Prostate gland (tissue), 2 donors: ENCODE results near the gene XXYLT1.

Experiments
- CTCF ChIP-seq, 4 experiments: fragments of 200-600 bp in 2 of 4; fragments of 450-650 bp in 2 of 4; sonication (generic) in 2 of 4; IDR thresholded peaks; 1 replicate in 3 of 4; 2 replicates in 1 of 4; pipeline ENCODE4 v1.5.1; 2016 to 2019; ENCODE audit warnings: antibody characterized with exemption in 4 of 4, mild to moderate bottlenecking in 2 of 4, moderate library complexity in 2 of 4
- POLR2A ChIP-seq: fragments of 450-650 bp; IDR thresholded peaks from one replicate; pipeline ENCODE4 v1.6.1; 2016; ENCODE audit warnings: antibody characterized with exemption, mild to moderate bottlenecking
- POLR2AphosphoS5 ChIP-seq: sonication (generic); formaldehyde crosslinking; IDR thresholded peaks from one replicate; pipeline ENCODE4 v1.6.1; 2017; ENCODE audit warnings: antibody characterized with exemption

- TF ChIP-seq POLR2A, result no peak
- TF ChIP-seq POLR2AphosphoS5, result peak; percentile 65
- TF ChIP-seq CTCF (IDR thresholded peaks at IDR 0.05), result peak; percentile 98 to 100 (median 100)
Measured at GRCh38 chr3:195106418-195106906, 164.5 kb downstream of the XXYLT1 start.
